ENCODE data around the gene SPACDR.

Gene SPACDR

GRCh38 chr7:100428967-100429636 is 35.0 kb downstream of the SPACDR start:
- Histone ChIP-seq H3K4me3 (peak overlapping the region; percentile 60 to 94 (median 92)), H3K27ac (peak overlapping the region; percentile 95 to 100 (median 99))

DNA sequence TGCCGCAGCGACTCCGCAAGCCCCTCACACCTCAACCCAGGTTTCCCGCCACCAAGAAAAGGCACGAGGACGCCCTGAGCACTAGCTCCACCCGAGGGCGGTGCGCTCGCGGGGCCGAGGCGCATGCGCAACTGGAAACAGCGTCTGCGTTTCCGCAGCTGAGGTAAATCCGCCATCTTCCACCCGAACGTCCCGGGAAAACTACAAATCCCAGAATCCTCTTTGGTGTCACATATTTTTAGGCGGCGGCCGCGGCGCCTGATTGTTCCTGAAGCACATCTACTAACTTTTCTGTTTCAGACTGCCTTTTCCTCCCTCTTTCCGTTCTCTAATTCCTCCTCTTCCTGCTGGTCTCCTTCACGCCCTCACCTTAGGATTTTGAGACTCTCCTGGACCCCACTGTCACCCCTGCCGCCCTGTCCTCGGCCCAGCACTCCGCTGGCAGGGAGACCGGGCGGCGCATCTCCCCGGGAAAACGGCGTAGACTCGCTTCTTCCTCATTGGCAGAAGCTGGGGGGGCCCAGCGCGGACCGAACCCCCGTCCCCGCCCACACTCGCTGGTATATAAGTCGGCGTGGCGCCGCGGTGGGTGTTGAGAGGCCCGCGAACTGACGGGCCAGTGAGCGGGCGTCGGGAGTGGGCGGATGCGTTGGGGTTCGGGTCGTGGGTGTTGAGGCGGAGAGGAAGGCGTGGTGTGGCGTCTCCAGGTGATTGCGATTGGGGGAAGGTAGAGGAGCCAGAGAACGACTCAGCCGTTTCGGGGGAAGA is 35.7 kb downstream of the SPACDR start, which contains the start of gene ZCWPW1:
Gene ZCWPW1 (minus strand): TSS at position 505 of the 768 bp plus-strand sequence. CDS start 8,054 bp downstream, outside the sequence.
- Histone ChIP-seq H3K27ac (peak within 1 kb of the TSS; percentile 95 to 100 (median 99)), H3K4me3 (peak within 1 kb of the TSS; percentile 60 to 94 (median 92))

- Histone ChIP-seq H3K4me3 (peak overlapping the region; percentile 60 to 94 (median 92)), H3K27ac (peak overlapping the region in 18 of 21 experiments; percentile 95 to 100 (median 99))
These were observed 36.3 kb downstream of the SPACDR start for GRCh38 chr7:100427762-100428198.

GRCh38 chr7:100426516-100426915 is 37.5 kb downstream of the SPACDR start:
- no peak overlapping the region for H3K27ac ChIP-seq
- no peak overlapping the region for H3K4me3 ChIP-seq

GRCh38 chr7:100425347-100425746 is 38.7 kb downstream of the SPACDR start:
- Histone ChIP-seq H3K27ac (no peak overlapping the region), H3K4me3 (no peak overlapping the region)

GRCh38 chr7:100423315-100423714 is 40.7 kb downstream of the SPACDR start:
- no peak overlapping the region for H3K27ac ChIP-seq
- no peak overlapping the region for H3K4me3 ChIP-seq

DNA sequence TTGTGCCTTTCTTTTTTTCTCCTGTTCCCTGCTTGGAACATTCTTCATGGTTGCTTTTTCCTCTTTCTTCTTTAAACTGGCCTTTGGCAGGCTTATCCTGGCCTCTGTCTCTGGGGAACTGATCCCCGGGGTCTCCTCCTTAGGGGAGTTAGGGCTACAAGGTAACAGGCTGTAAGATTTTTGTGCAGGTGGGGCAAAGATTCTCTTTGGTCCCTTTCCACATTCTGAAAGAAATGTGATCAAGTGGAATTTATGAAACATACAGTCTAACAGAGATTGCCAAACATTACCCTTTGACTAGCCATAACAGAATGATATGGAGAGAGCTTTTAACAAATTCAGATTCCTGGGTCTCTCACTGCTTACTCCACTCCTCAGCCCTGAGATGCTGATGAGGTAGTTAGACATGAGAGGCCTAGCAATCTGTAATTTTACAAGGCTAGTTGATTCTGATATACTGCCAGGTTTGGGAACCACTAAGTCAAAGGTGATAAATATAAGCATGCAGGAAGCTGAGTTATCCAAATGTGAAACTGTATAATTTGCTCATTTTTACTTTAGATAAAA is 44.3 kb downstream of the SPACDR start:
- no peak overlapping the region for H3K27ac ChIP-seq
- H3K4me3 ChIP-seq = no peak overlapping the region

GRCh38 chr7:100418930-100419659 is 45.0 kb downstream of the SPACDR start:
- Histone ChIP-seq H3K27ac (no peak overlapping the region), H3K4me3 (no peak overlapping the region)

GRCh38 chr7:100415448-100415847 is 48.6 kb downstream of the SPACDR start:
- Histone ChIP-seq H3K4me3 (no peak overlapping the region), H3K27ac (no peak overlapping the region)

GRCh38 chr7:100413889-100414288 is 50.2 kb downstream of the SPACDR start:
- Histone ChIP-seq H3K4me3 (no peak overlapping the region), H3K27ac (no peak overlapping the region)

GRCh38 chr7:100413346-100413745 is 50.7 kb downstream of the SPACDR start:
- Histone ChIP-seq H3K4me3 (no peak overlapping the region), H3K27ac (no peak overlapping the region)

DNA sequence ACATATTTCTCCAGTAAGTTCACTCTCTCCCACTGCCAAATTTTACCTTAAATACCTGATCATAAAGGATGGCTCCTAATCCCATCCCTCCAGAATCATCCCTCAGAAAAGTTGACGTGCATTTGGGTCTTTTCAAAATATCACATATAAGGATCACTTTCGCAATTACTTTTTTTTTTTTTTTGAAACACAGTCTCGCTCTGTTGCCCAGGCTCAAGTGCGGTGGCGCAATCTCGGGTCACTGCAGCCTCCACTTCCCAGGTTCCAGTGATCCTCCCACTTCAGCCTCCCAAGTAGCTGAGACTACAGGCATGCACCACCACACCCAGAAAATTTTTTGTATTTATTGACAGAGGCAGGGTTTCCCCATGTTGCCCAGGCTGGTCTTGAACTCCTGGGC is 53.0 kb downstream of the SPACDR start:
- H3K4me3 ChIP-seq = no peak overlapping the region
- H3K27ac ChIP-seq = no peak overlapping the region

GRCh38 chr7:100407285-100408180 is 56.5 kb downstream of the SPACDR start:
- no peak overlapping the region for H3K27ac ChIP-seq

GRCh38 chr7:100406767-100407166 is 57.3 kb downstream of the SPACDR start:
- Histone ChIP-seq H3K4me3 (no peak overlapping the region), H3K27ac (no peak overlapping the region)

More at GRCh38 chr7:100407285-100408180, 56.5 kb downstream of the SPACDR start:
- H3K4me3 ChIP-seq = no peak overlapping the region
